ENCODE results near the gene ALKBH7.

The ALKBH7 gene

GRCh38 chr19:6421075-6422014 is 48.8 kb downstream of the ALKBH7 start:
- H3K27ac ChIP-seq: no peak overlapping the region
- no peak for DNase-seq (ENCODE audit: low read depth, low spot score)

- H3K27ac ChIP-seq: peak overlapping the region; percentile 39
- peak; percentile 3 for DNase-seq (ENCODE audit: low read depth, low spot score)
These were observed 51.1 kb downstream of the ALKBH7 start for GRCh38 chr19:6423499-6424194.

GRCh38 chr19:6424195-6424938 is 51.8 kb downstream of the ALKBH7 start, which contains the start of gene KHSRP:
Gene KHSRP (minus strand): TSS chr19:6424811. CDS start chr19:6424701, 110 bp downstream.
- DNase-seq (ENCODE audit: low read depth, low spot score): no peak

More at GRCh38 chr19:6424195-6424938, 51.8 kb downstream of the ALKBH7 start, which contains the start of gene KHSRP:
- peak within 1 kb of the TSS; percentile 59 for H3K27ac ChIP-seq

Data from epithelial cell of prostate (primary cell).